Neural cell (in vitro differentiated cells): Measurements from ENCODE around the gene CENPN. TPM values are rescaled to one million over a fixed set of nuclear protein-coding genes. Genes with fewer than 3 reads are reported as not detected.

ENCODE experiments used
- H2AFZ ChIP-seq: fragments of 200-600, 300-800 bp; sonication (generic), shearing (Covaris generic); 2 replicates; pipeline ENCODE4 v1.6.0; 2014; ENCODE audit warnings: low read depth, mild to moderate bottlenecking, antibody characterized with exemption, low read length, moderate library complexity
- H3F3A ChIP-seq: fragments of 200-600 bp; shearing (Covaris generic); 2 replicates; pipeline ENCODE4 v1.6.1; 2016; ENCODE audit warnings: mild to moderate bottlenecking, moderate library complexity, mixed read lengths, antibody characterized with exemption, low read length; ENCODE audit not compliant: insufficient read depth, poor library complexity, severe bottlenecking
- H3K27ac ChIP-seq: fragments of 200-600, 300-800 bp; sonication (generic), shearing (Covaris generic); 2 replicates; pipeline ENCODE4 v1.5.1; 2014; ENCODE audit warnings: mild to moderate bottlenecking, low read length, moderate library complexity
- H3K27me3 ChIP-seq: fragments of 300-800, 200-600 bp; sonication (generic), shearing (Covaris generic); 2 replicates; pipeline ENCODE4 v1.6.0; 2014; ENCODE audit warnings: mild to moderate bottlenecking, low read depth, low read length, moderate library complexity; ENCODE audit not compliant: insufficient read depth
- H3K36me3 ChIP-seq: fragments of 300-800, 200-600 bp; sonication (generic), shearing (Covaris generic); 2 replicates; pipeline ENCODE4 v1.5.1; 2014; ENCODE audit warnings: mild to moderate bottlenecking, antibody characterized with exemption, low read length, moderate library complexity; ENCODE audit not compliant: insufficient read depth
- H3K4me2 ChIP-seq: fragments of 300-800, 200-600 bp; sonication (generic), shearing (Covaris generic); 2 replicates; pipeline ENCODE4 v1.6.0; 2014; ENCODE audit warnings: mild to moderate bottlenecking, low read length
- H3K4me3 ChIP-seq: fragments of 300-800, 200-600 bp; sonication (generic), shearing (Covaris generic); 2 replicates; pipeline ENCODE4 v1.5.1; 2014; ENCODE audit warnings: mild to moderate bottlenecking, low read length, moderate library complexity
- H3K79me2 ChIP-seq: fragments of 200-600 bp; shearing (Covaris generic); replicated peaks from 2 replicates; pipeline ENCODE4 v1.6.0; 2014; ENCODE audit warnings: mild to moderate bottlenecking, low read length, moderate library complexity; ENCODE audit not compliant: insufficient read depth
- H3K9ac ChIP-seq: fragments of 300-800, 200-600 bp; sonication (generic), shearing (Covaris generic); 2 replicates; pipeline ENCODE4 v1.6.1; 2016; ENCODE audit warnings: mild to moderate bottlenecking, low read length, mixed read lengths
- H3K9me2 ChIP-seq: fragments of 200-600 bp; shearing (Covaris generic); 2 replicates; pipeline ENCODE4 v1.6.1; 2016; ENCODE audit warnings: mild to moderate bottlenecking, low read length, mixed read lengths; ENCODE audit not compliant: insufficient read depth
- H3K9me3 ChIP-seq: fragments of 200-600, 300-800 bp; sonication (generic), shearing (Covaris generic); 2 replicates; pipeline ENCODE4 v1.6.1; 2016; ENCODE audit warnings: mild to moderate bottlenecking, mixed run types, low read length, moderate library complexity, mixed read lengths
- H4K20me1 ChIP-seq: fragments of 200-600 bp; shearing (Covaris generic); 2 replicates; pipeline ENCODE4 v1.6.1; 2016; ENCODE audit warnings: mild to moderate bottlenecking, mixed run types; ENCODE audit not compliant: insufficient read depth
- CTCF ChIP-seq: fragments of 450-650 bp; IDR thresholded peaks from 2 replicates; pipeline ENCODE4 v1.5.1; 2014; ENCODE audit warnings: antibody characterized with exemption, mild to moderate bottlenecking, moderate library complexity; ENCODE audit not compliant: poor library complexity, severe bottlenecking
- EP300 ChIP-seq: fragments of 450-650 bp; conservative IDR thresholded peaks from 2 replicates; pipeline ENCODE4 v1.6.1; 2014; ENCODE audit warnings: antibody characterized with exemption, mild to moderate bottlenecking, moderate library complexity; ENCODE audit not compliant: poor library complexity, severe bottlenecking
- EZH2 ChIP-seq: fragments of 200-600, 300-800 bp; shearing (Covaris generic), sonication (generic); IDR thresholded peaks from 2 replicates; pipeline ENCODE4 v1.6.1; 2014; ENCODE audit warnings: antibody characterized with exemption, low read length, borderline replicate concordance, mild to moderate bottlenecking; ENCODE audit not compliant: insufficient read depth, poor library complexity, severe bottlenecking
- MXI1 ChIP-seq: fragments of 450-650 bp; conservative IDR thresholded peaks from 2 replicates; pipeline ENCODE4 v1.6.1; 2014; ENCODE audit warnings: antibody characterized with exemption, mild to moderate bottlenecking; ENCODE audit not compliant: poor library complexity, severe bottlenecking
- POLR2AphosphoS5 ChIP-seq: IDR thresholded peaks from 2 replicates; pipeline ENCODE4 v1.6.1; 2012
- RAD21 ChIP-seq: fragments of 450-650 bp; conservative IDR thresholded peaks from 2 replicates; pipeline ENCODE4 v1.6.1; 2014; ENCODE audit warnings: antibody characterized with exemption, mild to moderate bottlenecking, moderate library complexity
- SMC3 ChIP-seq: fragments of 450-650 bp; conservative IDR thresholded peaks from 2 replicates; pipeline ENCODE4 v1.6.1; 2014; ENCODE audit warnings: antibody characterized with exemption, mild to moderate bottlenecking, moderate library complexity; ENCODE audit not compliant: poor library complexity
- TAF1 ChIP-seq: IDR thresholded peaks from 2 replicates; pipeline ENCODE4 v1.6.1; 2012; ENCODE audit warnings: low read depth
- polyA plus RNA-seq: library from polyadenylated mRNA; depleted of rRNA; stranded (reverse); fragments of >200 nt; gene quantifications from 2 replicates; pipeline ENCODE4 v1.2.3, GENCODE V29; 2014
- TF ChIP-seq, protein P1 (sequence below): IDR thresholded peaks from 2 replicates; pipeline ENCODE4 v1.6.1; 2012; ENCODE audit warnings: borderline replicate concordance

Gene CENPN
- polyA plus RNA-seq, 1 donor from 2014 or later, result 1.9 TPM

DNA sequence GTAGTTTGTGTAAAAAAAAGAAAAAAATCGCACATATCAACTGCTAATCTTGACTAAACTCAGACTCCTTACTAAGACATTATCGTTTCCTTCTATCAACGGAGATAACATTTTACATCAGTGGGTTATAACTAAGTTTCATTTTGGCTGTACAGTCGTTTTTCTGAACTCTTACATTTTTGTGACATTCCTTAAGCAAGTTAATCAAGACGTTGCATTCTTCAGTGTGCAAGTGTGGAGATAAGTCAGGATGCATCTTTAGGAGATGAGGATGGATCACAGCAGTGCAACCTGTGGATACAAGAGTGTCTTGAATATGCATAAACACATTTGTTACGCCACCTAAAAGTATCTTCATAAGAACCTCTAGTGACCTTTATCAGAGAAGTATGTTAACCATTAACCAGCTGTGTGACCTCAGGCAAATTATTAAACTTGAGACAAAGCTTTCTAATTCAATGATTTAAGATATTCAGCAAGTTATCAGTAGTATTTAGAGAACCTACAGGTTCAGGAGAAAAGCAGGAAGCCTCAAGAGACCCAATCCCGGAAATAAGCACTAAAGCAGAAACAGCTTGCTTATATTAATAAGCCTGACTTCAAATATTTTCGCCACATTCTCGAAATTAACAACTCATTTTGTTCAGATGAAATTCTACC lies 9.7 kb upstream of the CENPN start:
- peaks cover 29% of the 10 kb centered on the region for H3K79me2 ChIP-seq
- H3K4me2 ChIP-seq, result no peak overlapping the region
- H3K9me3 ChIP-seq, result no peaks in the 10 kb centered on the region
- no peak for TF ChIP-seq POLR2AphosphoS5
- no peak for TF ChIP-seq MXI1
- no peak for TF ChIP-seq EP300
- TF ChIP-seq CTCF, result no peak
- TF ChIP-seq RAD21, result no peak
- TF ChIP-seq TAF1, result no peak
- no peak for TF ChIP-seq EZH2
- TF ChIP-seq SMC3, result no peak
- H3K27ac ChIP-seq, result no peak overlapping the region
- H3K36me3 ChIP-seq, result no peaks in the 10 kb centered on the region
- no peak overlapping the region for H2AFZ ChIP-seq
- no peak overlapping the region for H3K4me3 ChIP-seq
- no peak overlapping the region for H3K9ac ChIP-seq
- H4K20me1 ChIP-seq, result no peaks in the 10 kb centered on the region
- H3K27me3 ChIP-seq, result no peaks in the 10 kb centered on the region
- H3K9me2 ChIP-seq, result no peaks in the 10 kb centered on the region
- H3F3A ChIP-seq, result no peaks in the 10 kb centered on the region

DNA sequence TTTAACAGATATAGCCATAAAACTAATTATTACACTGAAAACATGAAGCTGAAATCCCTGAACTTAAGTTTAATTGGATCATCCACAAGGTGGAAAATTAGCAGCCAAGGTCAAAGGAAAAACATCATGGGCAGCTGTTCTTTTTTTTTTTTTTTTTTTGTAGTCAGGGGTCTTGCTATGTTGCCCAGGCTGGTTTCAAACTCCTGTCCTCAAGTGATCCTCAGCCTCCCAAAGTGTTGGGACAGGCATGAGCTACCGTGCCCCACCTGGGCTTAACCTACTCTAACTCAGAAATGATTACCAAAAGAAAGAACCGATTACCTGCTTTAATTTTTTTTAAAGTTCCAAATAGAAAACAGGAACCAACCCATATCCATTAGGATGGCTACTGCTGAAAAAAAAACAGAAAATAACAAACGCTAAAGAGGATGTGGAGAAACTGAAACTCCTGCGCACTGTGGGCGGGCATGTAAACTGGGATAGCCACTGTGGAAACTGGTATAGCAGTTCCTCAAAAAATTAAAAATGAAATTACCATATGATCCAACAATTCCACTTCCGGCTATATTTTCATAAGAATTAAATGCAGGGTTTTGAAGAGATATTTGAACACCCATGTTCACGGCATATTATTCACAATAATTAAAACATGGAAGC lies 8.9 kb upstream of the CENPN start:
- Histone ChIP-seq H3K27me3 (no peaks in the 10 kb centered on the region), H3K4me3 (no peak overlapping the region), H3F3A (no peaks in the 10 kb centered on the region), H3K27ac (no peak overlapping the region), H3K9me2 (no peaks in the 10 kb centered on the region), H3K9ac (no peak overlapping the region), H3K36me3 (no peaks in the 10 kb centered on the region), H2AFZ (no peak overlapping the region), H3K4me2 (no peak overlapping the region), H3K9me3 (no peaks in the 10 kb centered on the region), H3K79me2 (peaks cover 32% of the 10 kb centered on the region), H4K20me1 (no peaks in the 10 kb centered on the region)
- TF ChIP-seq CTCF (no peak), POLR2AphosphoS5 (no peak), EP300 (no peak), MXI1 (no peak), EZH2 (no peak), SMC3 (no peak), TAF1 (no peak), RAD21 (no peak)
- TF ChIP-seq, protein P1, sequence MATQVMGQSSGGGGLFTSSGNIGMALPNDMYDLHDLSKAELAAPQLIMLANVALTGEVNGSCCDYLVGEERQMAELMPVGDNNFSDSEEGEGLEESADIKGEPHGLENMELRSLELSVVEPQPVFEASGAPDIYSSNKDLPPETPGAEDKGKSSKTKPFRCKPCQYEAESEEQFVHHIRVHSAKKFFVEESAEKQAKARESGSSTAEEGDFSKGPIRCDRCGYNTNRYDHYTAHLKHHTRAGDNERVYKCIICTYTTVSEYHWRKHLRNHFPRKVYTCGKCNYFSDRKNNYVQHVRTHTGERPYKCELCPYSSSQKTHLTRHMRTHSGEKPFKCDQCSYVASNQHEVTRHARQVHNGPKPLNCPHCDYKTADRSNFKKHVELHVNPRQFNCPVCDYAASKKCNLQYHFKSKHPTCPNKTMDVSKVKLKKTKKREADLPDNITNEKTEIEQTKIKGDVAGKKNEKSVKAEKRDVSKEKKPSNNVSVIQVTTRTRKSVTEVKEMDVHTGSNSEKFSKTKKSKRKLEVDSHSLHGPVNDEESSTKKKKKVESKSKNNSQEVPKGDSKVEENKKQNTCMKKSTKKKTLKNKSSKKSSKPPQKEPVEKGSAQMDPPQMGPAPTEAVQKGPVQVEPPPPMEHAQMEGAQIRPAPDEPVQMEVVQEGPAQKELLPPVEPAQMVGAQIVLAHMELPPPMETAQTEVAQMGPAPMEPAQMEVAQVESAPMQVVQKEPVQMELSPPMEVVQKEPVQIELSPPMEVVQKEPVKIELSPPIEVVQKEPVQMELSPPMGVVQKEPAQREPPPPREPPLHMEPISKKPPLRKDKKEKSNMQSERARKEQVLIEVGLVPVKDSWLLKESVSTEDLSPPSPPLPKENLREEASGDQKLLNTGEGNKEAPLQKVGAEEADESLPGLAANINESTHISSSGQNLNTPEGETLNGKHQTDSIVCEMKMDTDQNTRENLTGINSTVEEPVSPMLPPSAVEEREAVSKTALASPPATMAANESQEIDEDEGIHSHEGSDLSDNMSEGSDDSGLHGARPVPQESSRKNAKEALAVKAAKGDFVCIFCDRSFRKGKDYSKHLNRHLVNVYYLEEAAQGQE, result no peak
